GM18499 (cell line): ENCODE data around the gene CAPZA1.
A peak's percentile ranks its signal among the peaks of the same experiment; 100 is the strongest.

ENCODE experiments used
- ATAC-seq: cut with Tn5 transposase; IDR thresholded peaks from one replicate; pipeline ENCODE4 v1.9.1; 2021; ENCODE audit warnings: moderate number of reproducible peaks; ENCODE audit not compliant: insufficient read depth, unreplicated experiment

Gene CAPZA1

DNA sequence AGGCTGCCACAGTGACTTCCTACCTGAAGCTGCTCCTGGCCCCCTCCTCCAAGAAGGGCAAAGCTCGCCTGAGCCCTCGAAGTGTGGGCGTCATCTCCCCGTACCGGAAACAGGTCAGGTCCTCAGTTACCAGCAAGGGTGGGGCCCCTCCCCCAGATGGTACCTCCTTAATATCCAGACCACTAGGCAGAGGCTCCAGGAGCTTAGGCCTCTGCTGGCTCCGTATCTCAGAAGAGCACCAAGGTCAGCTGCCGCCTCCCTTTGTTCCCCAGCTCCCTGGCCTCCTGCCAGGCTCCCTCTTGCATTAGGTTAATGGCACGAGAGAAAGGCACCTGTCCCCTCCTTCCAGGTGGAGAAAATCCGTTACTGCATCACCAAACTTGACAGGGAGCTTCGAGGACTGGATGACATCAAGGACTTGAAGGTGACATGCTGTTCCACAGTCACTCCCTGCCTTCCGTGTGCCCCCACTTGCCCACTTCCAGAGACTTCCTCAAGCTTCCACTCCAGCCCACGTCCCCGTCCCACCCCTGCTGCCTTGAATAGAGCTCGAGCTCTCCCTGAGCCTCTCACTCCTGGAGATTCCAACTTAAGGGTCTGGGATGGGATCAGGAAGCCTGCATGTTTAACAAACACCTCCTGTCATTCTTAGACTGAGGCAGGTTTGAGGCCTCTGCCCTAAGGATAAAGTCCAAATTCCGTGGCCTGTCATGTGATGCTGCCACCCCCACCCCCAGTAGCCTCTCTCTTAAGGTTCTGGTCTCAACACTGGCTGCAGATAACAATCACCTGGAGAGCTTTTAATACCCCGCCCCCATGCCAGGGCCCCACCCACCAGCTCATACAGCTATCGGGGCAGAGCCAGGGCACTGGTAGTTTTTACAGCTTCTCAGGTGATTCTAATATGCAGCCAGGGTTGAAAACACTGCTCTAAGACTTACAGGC, 79.0 kb downstream of the CAPZA1 start:
- ATAC-seq = no peak

DNA sequence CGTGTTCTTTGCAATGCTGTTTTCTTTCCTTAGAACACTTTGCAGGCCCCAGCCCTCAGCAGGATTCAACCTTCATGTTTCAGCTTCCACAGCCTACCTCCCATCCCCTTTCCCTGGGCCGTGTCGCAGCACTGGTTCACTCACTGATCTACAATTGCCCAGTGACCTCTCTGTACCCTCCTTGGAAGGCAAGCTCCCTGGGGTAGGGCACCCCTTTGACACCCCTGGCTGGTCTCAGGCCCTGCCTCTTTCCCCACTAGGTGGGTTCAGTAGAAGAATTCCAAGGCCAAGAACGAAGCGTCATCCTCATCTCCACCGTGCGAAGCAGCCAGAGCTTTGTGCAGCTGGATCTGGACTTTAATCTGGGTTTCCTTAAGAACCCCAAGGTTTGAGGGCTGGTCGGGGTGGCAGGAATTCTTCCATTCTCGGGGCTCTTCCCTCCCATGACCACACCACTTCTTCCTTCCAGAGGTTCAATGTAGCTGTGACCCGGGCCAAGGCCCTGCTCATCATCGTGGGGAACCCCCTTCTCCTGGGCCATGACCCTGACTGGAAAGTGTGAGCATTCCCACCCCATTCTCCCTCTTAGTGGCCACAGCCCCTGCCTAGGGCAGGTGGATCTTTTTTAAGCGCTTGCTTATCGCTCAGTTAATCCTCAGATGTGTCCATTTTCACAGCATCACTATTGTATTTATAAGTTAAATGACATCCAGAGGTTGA, 80.0 kb downstream of the CAPZA1 start:
- ATAC-seq = no peak

DNA sequence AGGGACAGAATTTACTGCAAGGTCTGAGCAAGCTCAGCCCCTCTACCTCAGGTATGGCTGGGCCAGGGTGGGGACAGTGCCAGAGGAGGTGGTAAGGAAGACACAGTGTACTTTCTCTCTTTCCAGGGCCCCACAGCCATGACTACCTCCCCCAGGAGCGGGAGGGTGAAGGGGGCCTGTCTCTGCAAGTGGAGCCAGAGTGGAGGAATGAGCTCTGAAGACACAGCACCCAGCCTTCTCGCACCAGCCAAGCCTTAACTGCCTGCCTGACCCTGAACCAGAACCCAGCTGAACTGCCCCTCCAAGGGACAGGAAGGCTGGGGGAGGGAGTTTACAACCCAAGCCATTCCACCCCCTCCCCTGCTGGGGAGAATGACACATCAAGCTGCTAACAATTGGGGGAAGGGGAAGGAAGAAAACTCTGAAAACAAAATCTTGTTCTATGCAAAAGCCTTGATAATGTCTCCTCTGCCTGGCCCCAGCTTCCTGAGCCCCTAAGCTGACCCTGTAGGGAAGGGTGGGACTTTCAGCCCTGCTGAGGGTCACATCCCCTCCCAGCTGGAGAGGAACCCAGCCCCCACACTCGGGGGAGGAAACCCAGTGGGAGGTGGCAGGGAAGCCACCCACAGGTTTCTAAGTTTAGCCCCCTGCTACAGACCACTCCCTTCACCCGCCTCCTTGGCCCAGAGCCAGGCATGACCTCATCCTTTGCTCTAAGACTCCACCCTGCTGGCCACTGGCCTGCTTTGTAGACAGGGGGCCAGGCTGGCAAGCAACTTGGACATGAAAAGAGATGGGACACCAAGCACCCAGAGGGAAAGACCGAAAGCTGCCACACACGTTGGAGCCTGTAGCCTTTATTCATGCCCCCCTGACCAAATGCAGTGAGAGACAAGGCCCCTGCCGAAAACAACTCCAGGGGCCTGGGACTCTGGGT, 80.9 kb downstream of the CAPZA1 start:
- no peak for ATAC-seq

DNA sequence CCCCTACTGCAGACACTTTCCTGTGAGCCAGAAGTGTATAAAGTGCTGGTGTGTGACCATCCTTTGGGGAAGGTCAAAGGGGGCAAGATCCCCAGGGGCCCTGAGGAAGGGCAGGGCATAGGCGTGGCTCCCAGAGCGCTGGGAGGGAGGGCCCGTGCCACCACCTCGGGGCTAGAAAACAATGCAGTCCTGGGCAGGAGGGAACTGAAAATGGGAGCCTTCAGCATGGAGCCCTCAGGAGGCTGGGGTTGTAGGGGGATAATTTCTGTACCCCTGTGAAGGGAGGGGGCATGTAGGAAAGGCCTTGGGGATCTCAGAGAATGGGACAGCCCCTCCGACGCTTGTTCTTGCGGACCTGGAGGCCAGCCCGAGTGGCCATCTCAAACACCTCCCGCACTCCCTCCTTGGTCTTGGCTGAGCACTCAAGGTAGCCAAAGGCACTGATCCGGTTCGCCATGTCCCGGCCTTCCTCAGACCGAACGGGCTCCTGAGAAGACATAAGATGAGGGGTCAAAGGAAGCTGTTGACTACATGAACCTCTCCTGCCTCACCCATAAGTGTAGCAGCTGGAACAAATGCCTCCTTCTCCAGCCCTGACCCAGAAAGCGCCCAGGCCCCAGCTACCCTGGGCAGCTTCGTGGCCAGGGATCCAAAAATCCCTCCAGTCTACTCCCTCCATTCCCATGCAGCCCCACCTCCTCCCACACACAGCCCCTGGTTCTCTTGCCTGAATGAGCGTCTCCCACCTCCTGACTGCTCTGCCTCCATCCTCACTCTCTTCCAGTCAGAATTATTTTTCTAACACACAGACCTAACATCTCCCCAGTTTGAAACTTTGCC, 81.8 kb downstream of the CAPZA1 start:
- ATAC-seq = no peak

DNA sequence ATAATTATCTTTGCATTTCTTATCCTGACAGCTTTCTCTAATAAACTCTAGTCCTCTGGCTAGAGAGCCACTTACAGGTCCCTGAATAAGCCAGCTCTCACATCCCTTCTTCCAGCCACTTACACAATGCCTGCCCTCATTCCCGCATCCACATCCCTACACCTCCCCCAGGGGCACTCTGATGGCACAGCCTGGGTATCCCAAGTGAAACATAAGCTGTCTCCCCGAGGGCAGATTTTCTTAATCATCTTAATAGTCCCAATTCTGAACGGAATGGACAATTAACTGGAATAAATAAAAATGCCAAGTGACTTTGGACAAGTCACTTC, 82.4 kb downstream of the CAPZA1 start:
- no peak for ATAC-seq

DNA sequence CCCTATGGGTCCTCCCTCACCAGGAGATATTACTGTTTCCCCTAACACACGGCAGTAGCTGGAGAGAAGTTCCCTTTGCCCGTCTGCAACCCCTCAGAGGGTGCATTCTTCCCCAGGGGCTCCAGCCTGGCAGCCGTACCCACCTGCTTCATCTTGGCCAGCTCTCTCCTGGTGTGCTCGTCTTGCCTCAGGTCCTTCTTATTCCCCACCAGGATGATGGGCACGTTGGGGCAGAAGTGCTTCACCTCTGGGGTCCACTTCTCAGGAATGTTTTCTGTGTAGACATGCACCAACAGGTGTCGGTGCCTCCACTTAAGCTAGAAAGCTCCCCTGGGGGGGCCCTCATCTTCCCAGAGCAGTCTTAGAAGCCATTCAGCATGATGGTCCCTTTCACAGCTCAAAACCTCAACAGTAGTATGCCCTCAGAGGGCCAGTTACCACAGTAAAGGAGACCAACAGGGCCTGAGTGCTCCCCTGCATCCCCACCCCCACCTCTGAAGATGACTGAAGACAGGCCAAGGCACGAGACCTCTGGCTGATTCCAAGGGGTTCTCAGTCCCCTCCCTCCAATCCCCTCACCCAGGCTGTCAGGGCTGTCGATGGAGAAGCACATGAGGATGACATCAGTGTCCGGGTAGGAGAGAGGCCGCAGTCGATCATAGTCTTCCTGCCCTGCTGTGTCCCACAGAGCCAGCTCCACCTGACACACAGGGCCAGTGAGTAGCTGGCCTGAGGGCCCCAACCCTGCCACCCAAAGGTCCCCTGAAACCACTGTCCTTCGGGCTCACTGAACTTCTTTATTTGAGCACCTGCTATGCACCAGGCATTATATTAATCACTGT, 83.0 kb downstream of the CAPZA1 start:
- ATAC-seq = no peak

DNA sequence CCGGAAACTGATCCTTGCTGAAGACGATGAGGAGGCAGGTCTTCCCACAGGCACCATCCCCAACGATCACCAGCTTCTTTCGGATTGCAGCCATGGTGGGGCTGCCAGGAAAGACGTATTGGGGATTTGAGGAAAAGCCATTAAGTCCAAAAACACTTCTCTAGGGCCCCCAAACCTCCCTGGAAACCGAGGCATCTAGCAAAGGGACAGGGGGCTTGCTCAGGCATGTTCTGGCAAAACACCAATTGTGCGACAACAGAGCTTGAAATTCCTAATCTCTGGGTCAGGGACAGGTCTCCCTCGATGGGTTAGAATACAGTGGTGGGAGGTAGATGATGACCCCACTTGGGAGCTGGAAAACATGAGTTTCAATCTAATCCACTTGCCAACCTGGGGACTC, 84.1 kb downstream of the CAPZA1 start:
- ATAC-seq = no peak

DNA sequence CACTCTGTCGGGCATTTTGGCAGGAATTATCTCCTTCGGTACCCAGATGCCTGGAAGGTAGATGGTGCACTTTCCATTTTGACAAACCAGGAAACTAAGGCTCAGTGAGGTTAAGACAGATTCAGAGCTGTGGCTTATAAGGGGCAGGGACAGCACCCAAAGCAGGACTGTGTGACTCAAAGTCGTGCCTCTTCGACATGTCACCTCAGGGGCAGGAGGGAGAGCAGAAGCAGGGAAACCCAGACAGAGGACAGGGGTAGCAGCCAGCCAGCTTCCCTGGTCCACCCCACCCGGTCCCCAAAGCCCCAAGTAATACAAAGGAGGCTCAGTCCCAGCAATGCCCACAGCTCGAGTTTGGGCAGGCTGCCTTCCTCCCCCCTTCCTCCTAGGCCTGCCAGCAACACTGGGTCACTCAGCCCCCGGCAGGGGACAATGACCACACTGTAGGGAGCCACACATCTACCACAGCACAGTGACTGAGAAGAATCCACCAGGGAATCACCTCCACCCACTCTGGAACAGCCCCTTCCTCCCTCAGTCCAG, 84.8 kb downstream of the CAPZA1 start:
- no peak for ATAC-seq

DNA sequence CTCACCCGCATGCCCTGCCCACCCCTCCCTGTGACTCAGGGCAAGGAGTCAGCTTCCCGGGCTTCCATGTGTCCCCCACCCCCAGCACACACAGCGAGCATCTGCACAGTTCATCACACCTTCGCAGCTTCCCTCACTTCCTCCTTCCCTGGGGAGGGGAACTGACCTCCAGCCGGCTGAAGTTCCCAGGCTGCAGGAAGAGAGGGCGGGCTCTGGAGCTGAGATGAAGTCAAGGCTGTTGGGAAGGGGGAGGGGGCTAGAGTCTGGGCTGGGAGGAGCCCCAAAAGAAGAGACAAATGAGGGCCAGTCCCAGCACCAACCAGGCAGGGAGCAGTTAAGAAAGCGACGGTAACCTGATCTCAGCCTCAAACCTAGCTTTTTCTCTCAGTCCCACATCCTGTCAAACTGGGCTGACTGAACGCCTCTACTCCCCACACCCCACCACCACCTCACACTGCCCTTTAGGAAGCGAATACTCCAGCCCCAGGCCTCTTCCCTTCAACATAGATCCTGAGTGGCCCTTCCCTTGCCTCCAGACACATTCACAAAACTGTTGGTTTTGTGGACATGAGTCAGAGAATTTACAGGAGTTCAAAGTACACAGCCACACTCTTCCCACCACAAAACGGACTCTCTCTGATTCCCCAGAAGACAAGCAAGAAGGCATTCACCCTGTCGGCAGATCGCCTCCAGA, 85.4 kb downstream of the CAPZA1 start:
- peak; percentile 36 for ATAC-seq

DNA sequence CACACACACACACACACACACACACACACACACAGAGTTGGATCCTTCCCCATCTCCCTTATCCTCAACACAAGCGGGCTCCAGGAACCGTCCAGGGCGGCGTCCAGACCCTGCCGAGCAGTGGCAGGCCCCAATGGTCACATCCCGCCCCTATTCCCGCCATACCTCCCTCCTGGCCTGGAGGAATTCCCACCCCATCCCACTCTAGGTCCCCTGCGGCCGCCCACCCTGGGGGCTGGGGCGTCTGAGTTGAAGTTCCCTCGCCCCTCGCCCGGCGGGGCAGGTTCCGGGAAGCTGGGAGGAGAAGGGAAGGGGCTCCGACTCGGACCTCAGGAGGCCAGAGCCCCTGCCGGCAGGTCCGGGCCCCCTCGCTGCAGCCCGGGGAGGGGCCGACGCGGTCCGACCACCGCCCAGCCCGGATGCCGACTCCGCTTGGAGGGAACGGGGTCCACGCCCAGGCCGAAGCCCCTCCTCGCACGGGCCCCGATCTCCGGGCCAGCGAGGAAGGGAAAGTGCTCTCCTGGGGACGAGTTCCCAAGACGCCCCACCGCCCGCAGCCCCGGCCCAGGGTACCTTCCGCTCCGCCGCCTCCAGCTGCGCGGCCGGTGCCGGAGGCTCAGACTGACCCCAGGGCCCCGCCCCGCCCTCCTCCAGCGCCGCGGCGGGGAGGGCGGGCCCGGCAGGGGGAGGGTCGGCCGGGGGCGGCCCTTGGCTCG, 87.0 kb downstream of the CAPZA1 start, which contains the start of gene RHOC:
Gene RHOC (minus strand): TSS at position 623 of the 716 bp plus-strand sequence. CDS start 3,328 bp downstream, outside the sequence.
- peak; percentile 32 for ATAC-seq

DNA sequence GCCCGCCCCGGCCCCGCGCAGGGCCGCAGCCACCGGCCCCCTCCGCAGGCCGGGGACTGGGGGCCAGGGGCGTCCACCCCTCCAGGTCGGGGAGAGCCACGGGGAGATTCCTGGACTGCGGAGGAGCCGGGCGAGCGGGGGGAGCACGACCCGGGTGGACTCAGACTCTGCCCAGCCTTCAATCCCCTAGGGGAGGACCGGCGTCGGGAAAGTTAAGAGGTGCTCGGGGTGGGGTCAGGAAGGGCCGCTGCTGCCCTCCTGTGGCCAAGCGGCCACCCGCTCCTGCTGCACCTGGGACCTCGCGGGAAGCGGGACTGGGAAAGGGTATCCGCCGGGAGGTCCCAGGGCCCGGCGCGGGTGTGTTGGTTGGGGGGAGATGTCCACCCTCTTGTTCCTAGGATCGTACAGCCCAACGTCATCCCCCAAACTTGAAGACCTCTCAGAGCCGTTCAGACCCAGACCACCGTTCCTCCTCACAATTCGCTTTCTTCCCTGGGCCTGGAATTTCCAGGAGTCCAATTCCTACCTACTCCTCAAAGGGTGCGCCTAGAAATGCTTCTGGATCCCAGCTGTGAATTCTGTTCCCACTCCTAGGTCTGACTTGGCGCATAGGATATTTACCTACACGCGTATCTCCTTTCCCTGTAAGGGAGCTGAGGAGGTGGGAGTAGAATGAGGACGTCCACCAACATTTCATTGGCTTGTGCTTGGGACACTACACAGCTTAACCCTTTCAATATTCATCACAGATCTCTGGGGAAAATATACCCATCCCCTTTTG, 87.8 kb downstream of the CAPZA1 start:
- ATAC-seq = peak; percentile 39

DNA sequence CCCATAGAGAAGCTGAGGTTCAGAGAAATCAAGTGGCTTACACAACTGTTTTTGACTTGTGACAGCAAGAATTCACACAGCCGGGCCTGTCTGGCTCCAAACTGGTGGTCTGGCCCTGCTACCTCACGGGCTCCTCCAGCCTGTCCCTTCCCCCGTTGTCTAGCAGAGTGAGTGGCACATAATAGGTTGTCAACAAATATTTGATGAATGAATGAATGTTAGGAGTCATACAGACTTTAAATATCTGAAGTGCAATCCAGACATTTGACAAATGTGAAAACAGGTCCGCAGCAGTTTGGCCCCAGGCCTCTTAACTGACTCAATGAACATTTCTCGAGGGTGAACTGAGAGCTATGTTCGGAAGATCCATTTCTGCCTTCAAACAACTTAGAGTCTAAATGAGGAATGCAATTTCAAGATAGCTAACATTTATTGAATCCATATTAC, 88.4 kb downstream of the CAPZA1 start:
- no peak for ATAC-seq

DNA sequence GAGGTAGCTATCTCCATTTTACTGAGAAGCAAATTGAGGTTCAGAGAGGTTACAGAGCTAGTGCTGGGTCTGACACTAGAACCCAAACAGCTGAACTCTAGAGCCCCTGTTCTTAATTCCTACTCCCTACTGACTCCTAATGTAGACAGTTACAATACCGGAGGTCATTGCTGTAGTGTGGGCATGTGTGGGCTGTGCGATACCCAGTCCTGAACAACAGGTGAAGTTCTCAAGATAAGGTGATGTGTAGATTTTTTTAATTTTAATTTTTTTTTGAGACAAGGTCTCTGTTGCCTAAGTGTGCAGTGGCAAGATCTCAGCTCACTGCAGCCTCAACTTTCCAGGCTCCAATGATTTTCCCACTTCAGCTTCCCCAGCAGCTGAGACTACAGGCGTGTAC, 88.9 kb downstream of the CAPZA1 start:
- no peak for ATAC-seq

DNA sequence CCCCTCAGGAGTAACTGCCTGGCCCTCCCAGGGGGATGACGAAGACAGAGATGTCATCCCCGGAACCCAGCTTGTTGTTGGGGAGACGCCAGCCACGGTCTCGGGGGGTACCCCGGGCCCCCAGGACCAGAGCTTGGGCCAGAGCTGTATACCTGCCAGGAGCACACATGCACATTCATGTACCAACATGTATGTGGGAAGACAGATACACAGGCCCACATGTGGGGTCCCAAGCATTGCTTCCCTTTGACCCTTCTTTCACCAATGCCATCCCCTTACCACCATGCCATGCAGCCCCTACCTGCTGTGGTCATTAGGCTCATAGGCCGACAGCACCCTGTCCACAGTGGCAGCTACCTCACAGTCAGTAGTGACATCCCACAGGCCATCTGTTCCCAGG, 90.5 kb downstream of the CAPZA1 start:
- ATAC-seq = no peak

DNA sequence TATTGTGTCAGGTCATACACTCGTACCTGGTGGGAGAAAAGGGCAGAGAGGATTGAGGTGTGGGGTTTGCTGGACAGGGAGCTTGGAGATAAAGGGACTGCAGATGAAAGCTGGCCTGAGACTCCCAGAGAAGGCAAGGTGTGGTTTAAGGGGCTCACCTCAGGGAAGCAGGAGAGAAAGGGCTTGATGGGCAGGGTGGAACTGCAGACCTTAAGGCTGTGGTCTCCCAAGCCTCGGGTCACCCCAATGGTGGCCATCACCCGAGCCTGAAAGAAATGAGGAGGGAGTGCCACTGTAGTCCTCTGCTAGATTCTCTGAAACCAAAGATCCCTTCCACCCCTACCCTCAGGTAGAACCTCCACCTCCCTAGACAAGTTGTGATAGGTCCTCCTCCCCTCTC, 91.0 kb downstream of the CAPZA1 start:
- no peak for ATAC-seq

DNA sequence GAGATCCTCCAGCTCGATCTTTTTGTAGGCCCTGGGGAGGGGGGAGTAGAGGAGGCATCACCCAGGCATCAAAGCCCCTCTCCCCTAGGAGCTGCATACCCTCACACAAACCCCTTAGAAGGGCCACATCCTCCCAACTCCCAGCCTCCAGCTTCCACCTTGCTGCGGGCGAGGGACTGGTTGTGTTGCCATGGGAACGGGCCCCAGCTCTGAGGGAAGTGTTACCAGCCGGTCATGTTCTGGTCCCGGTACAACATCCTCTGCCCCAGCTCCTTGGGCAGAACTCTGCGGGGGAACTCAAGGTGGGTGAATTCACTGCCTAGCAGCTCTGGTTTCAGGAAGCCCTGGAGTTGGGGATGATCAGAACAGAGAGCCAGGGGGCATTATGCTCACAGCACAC, 91.4 kb downstream of the CAPZA1 start:
- no peak for ATAC-seq
